NCI-H345 treated with DMSO at 0.1 percent for 48 hours (cell line): ENCODE data around the gene ISX.

Source experiments
- DNase-seq: peaks from one replicate; lab custom pipeline; 2025; ENCODE audit not compliant: unreplicated experiment; lab: John Stamatoyannopoulos, UW

ISX gene

DNA sequence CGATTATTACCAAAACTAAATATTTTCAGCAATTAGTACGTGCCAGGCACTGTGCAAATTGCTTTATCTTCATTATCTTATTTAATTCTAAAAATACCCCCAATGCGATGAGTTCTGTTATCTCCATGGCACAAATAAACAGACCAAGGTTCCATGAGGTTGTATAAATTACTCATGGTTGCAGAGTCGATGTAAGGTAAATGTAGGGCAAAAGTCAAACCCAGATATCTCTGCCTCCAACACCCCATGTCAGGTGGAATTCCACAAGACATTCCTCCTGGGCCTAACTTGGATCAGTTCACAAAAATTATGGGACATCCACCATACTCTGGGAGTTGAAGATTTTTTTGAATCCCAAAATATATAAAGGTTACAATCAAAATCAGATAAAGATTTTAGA is 43.7 kb downstream of the ISX start:
- no peak for DNase-seq

- no peak for DNase-seq
Observed at GRCh38 chr22:35111244-35111643, 45.3 kb downstream of the ISX start.

DNA sequence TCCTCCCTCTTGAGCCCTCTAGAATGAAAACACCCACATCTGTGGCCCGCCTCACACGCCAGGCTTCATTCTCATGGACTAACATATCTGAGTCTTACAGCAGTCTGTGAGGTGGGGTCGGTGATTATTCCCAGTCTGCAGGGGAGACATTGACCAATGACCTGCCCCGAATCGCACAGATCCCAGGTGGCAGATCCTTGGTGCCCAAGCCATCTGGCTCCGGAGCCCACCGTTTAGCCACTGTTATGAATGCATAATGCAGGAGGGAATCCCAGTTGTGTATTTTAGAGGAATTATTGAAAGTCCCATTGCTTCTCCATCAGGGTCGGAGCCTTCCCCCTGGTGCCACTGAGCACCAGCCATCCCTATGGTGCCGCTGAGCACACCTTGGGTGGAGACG is 47.4 kb downstream of the ISX start:
- DNase-seq = no peak

GRCh38 chr22:35114131-35114980 is 48.4 kb downstream of the ISX start:
- no peak for DNase-seq

DNA sequence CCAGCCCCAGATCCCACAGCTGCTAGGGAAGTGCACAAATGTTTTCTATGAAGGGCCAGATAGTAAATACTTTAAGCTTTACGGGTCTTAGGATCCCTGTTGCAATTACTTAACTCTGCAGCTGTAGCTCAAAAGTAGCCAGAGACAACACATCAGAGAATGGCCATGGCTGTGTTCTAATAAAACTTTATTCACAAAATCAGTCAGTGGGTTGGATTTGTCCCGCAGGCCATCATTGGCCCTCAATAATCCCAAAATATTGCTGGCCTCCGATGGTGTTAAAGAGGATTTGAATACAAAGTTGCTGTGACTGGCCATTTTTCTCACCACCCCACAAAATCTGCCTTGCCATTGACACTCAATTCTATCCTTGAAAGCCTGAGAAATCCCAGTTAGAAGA is 49.6 kb downstream of the ISX start:
- no peak for DNase-seq

DNA sequence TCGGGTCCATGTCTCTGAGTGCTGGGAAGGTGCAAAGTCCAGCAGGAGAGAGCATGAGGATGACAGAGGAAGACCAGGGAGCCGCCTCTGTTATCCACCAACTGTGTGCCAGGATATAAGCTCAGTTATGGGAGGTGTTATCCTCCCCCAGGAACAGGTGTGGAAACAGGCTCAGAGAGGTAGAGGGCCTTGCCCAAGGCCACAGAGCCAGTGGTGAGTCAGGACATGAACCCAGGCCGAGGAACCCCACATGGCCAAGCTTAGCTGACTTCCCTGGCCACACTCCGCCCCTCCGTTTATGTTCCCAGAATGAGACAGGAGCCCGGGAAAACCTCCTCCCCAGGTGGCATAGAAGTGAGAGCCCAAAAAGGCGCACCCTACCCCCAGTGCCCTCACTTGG is 50.3 kb downstream of the ISX start:
- no peak for DNase-seq

DNA sequence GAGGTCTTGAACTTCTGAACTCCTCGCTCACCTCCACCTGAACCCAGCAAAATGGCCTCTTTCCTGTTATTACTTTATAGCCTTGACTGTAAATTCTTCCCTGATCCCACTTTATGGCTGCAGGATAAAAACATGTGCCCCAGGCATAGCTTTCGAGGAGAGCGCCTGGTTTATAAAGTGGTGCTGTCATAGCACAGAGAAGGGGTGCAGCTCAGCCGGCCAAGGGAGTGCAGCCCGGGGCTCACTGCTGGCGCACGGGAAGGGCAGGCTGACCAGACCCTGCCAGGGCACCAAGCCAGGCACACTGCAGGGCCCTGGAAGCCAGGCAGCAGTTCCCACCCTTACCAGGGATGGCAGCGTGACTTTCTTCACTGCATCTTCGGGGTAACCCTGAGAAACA is 50.9 kb downstream of the ISX start:
- DNase-seq = no peak

DNA sequence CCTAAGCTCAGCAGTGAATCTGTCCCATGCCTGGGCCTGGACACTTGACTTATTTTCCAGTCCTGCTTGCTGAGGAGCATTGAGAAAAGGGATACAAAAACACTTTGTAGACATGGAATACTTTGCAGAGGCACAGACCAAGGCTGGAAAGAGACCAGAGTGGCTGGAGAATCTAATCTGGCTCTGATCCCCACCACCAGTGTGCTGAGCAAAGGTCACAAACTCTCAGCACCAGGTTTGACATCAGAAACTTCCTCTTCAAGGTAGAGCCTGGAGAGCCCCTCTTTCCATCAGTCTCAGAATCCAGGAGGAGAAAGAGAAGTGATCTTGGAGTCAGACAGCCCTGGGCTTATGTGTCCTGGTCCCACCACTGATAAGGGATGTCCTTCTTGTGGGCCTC is 53.5 kb downstream of the ISX start:
- DNase-seq = no peak

GRCh38 chr22:35124691-35125219 is 58.8 kb downstream of the ISX start:
- no peak for DNase-seq

DNA sequence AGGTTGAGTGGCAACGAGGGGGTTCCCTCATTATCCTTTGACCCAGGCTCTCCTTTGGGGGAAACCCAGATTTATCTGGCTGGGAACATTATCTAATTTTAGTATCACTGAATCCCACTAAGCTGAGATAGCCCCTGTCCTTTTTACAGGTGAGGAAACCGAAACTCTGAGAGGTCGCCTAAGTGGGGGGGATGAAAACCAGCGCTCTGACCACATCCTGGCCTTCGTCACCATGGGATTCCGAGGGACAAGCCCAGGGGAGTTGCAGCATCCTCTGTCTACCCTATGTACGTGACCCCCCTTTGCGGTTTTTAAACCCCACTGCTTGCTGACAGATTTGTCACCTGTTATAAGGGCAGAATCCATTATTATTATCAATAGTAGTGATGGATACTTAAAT is 61.0 kb downstream of the ISX start:
- DNase-seq = no peak

DNA sequence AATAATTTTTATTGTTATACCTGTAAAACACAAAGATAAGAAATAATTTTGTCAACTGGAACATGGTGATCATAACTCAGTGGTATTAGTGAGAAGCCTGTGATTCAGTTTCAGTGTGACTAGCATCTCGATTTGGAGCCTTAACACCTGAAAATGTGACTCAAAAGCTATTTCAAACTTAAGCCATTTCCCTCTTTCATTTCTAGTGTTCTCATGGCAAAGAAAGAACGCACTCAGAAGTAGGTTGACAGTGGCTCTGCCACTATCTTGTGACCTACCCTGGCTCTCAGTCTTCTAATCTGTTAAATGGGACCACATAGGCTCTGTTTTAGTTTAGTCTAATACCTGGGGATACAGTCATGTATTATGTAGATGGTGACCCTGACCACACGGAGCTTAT is 62.7 kb downstream of the ISX start:
- DNase-seq = no peak

- no peak for DNase-seq
Observed at GRCh38 chr22:35131525-35132000, 65.6 kb downstream of the ISX start.

- DNase-seq = no peak
Observed at GRCh38 chr22:35132568-35132967, 66.6 kb downstream of the ISX start.

GRCh38 chr22:35133702-35134380 is 67.9 kb downstream of the ISX start:
- DNase-seq = no peak

DNA sequence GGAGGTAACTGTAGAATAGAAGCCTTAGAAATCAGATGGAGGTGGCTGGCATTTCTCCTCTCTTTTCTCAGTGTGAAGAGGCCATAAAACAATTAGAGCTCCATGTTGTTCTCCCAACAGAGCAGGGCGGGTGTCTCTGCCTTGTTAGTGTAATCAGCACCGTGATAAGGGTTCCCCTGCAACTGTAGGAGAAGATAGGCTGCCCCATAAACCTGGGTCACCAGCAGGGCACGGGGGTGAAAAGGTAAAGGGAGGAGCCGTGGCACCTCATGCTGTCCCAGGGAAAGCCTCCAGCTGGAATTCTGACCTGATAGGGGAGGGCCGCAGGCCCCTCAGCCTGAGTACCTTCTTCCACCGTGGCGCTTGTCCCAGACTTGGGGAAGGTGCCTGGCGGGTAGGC is 68.7 kb downstream of the ISX start:
- DNase-seq = no peak

DNA sequence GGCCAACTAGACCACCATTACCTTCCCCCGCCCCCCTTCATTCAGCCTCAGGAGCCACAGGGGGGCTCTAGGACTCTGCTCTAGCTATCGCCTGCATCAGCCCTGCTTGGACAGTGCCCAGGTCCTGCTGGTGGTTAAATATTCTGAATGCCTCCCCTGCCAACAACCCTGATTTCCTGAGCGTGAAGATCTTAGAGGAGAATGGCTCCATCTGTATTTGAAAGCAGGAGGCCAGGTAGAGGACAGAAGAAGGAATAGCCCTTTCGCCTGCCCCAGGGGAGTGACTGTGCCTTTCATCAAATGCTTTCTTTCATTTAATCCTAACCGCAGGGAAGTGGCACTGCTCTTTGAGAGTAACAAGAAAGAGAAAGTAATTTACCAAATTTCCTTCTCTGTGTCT is 69.2 kb downstream of the ISX start:
- DNase-seq = no peak
